HL-60 (cell line): ENCODE results near the gene MYPN.

ENCODE experiments used
- DNase-seq, 2 experiments: peaks; one replicate each; pipeline ENCODE4 v3.0.0-alpha.2; 2010 to 2020; ENCODE audit warnings: low read depth in 1 of 2, low spot score in 1 of 2
- H3K27ac ChIP-seq: fragments of 250-450 bp; sonication (Bioruptor Pico); replicated peaks from 2 replicates; pipeline ENCODE4 v1.5.1; 2020; ENCODE audit warnings: mild to moderate bottlenecking, moderate library complexity
- H3K27me3 ChIP-seq: fragments of 250-450 bp; sonication (Bioruptor Pico); 2 replicates; pipeline ENCODE4 v1.5.1; 2021; ENCODE audit warnings: mild to moderate bottlenecking, moderate library complexity; ENCODE audit not compliant: insufficient read depth, poor library complexity, severe bottlenecking
- H3K4me3 ChIP-seq: replicated peaks from 2 replicates; pipeline ENCODE4 v1.5.1; 2011; ENCODE audit warnings: mild to moderate bottlenecking, control low read depth, low read length; ENCODE audit not compliant: insufficient read depth
- GABPA ChIP-seq: IDR thresholded peaks from 2 replicates; pipeline ENCODE4 v1.6.1; 2012; ENCODE audit warnings: low read depth
- POLR2AphosphoS5 ChIP-seq: IDR thresholded peaks from 2 replicates; pipeline ENCODE4 v1.6.1; 2012; ENCODE audit warnings: low read depth
- SPI1 ChIP-seq: IDR thresholded peaks from 2 replicates; pipeline ENCODE4 v1.6.1; 2012; ENCODE audit warnings: low read depth, mild to moderate bottlenecking, borderline replicate concordance
- TF ChIP-seq, protein P1 (sequence below): IDR thresholded peaks from 2 replicates; pipeline ENCODE4 v1.6.1; 2012; ENCODE audit warnings: low read depth; ENCODE audit not compliant: insufficient replicate concordance
- TF ChIP-seq, protein P2 (sequence below): IDR thresholded peaks from one replicate; pipeline ENCODE4 v1.5.1; 2011; ENCODE audit warnings: low read length, control low read depth, inconsistent platforms; ENCODE audit not compliant: insufficient read depth

The MYPN gene

GRCh38 chr10:68185085-68185484 is 75.8 kb downstream of the MYPN start:
- H3K4me3 ChIP-seq = no peak overlapping the region
- no peaks in the 10 kb centered on the region for H3K27me3 ChIP-seq
- no peak overlapping the region for H3K27ac ChIP-seq
- DNase-seq = no peak
- TF ChIP-seq POLR2AphosphoS5 (no peak), SPI1 (no peak), GABPA (no peak)
- TF ChIP-seq, protein P1, sequence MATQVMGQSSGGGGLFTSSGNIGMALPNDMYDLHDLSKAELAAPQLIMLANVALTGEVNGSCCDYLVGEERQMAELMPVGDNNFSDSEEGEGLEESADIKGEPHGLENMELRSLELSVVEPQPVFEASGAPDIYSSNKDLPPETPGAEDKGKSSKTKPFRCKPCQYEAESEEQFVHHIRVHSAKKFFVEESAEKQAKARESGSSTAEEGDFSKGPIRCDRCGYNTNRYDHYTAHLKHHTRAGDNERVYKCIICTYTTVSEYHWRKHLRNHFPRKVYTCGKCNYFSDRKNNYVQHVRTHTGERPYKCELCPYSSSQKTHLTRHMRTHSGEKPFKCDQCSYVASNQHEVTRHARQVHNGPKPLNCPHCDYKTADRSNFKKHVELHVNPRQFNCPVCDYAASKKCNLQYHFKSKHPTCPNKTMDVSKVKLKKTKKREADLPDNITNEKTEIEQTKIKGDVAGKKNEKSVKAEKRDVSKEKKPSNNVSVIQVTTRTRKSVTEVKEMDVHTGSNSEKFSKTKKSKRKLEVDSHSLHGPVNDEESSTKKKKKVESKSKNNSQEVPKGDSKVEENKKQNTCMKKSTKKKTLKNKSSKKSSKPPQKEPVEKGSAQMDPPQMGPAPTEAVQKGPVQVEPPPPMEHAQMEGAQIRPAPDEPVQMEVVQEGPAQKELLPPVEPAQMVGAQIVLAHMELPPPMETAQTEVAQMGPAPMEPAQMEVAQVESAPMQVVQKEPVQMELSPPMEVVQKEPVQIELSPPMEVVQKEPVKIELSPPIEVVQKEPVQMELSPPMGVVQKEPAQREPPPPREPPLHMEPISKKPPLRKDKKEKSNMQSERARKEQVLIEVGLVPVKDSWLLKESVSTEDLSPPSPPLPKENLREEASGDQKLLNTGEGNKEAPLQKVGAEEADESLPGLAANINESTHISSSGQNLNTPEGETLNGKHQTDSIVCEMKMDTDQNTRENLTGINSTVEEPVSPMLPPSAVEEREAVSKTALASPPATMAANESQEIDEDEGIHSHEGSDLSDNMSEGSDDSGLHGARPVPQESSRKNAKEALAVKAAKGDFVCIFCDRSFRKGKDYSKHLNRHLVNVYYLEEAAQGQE = no peak
- TF ChIP-seq, protein P2, sequence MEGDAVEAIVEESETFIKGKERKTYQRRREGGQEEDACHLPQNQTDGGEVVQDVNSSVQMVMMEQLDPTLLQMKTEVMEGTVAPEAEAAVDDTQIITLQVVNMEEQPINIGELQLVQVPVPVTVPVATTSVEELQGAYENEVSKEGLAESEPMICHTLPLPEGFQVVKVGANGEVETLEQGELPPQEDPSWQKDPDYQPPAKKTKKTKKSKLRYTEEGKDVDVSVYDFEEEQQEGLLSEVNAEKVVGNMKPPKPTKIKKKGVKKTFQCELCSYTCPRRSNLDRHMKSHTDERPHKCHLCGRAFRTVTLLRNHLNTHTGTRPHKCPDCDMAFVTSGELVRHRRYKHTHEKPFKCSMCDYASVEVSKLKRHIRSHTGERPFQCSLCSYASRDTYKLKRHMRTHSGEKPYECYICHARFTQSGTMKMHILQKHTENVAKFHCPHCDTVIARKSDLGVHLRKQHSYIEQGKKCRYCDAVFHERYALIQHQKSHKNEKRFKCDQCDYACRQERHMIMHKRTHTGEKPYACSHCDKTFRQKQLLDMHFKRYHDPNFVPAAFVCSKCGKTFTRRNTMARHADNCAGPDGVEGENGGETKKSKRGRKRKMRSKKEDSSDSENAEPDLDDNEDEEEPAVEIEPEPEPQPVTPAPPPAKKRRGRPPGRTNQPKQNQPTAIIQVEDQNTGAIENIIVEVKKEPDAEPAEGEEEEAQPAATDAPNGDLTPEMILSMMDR = no peak

DNA sequence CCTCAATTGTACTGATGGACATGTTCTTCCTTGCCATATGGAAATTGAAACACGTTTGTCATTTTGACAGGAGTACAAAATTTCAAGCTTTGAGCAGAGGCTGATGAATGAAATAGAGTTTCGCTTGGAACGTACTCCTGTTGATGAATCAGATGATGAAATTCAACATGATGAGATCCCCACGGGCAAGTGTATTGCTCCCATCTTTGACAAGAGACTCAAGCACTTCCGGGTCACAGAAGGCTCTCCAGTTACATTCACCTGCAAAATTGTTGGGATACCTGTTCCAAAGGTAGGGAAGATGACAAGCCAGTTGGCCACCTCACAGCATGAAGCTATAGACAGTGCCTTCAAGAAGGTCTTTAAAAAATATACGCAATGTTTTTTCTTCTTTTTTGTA is 79.5 kb downstream of the MYPN start:
- Histone ChIP-seq H3K27me3 (no peaks in the 10 kb centered on the region), H3K27ac (no peak overlapping the region), H3K4me3 (no peak overlapping the region)
- DNase-seq = no peak
- TF ChIP-seq GABPA = no peak
- TF ChIP-seq POLR2AphosphoS5 = no peak
- TF ChIP-seq, protein P2 = no peak
- TF ChIP-seq, protein P1 = no peak
- TF ChIP-seq SPI1 = no peak

GRCh38 chr10:68192113-68192512 is 82.8 kb downstream of the MYPN start:
- Histone ChIP-seq H3K27ac (no peak overlapping the region), H3K4me3 (no peak overlapping the region), H3K27me3 (no peaks in the 10 kb centered on the region)
- TF ChIP-seq GABPA (no peak), SPI1 (no peak), POLR2AphosphoS5 (no peak)
- TF ChIP-seq, protein P1 = no peak
- TF ChIP-seq, protein P2 = no peak
- DNase-seq = no peak
